ENCODE results near the gene PTTG1. TPM values are rescaled to one million over a fixed set of nuclear protein-coding genes. Genes with fewer than 3 reads are reported as not detected.

PTTG1 gene
- total RNA-seq, 1 experiment from 2014 or later = 234 TPM

- peak within 1 kb of the TSS; percentile 87 for H2AFZ ChIP-seq (ENCODE audit: low read length)
- no peak within 1 kb of the TSS for H3K27ac ChIP-seq (ENCODE audit: low read length)
- no peaks in the 10 kb centered on the region for H3K9me2 ChIP-seq (replicated peaks; ENCODE audit: insufficient read depth, low read length)
- H3K36me3 ChIP-seq (ENCODE audit: insufficient read depth, low read length) = peaks cover 16% of the 10 kb centered on the region; the same call in 1 of the 2 replicates
- DNase-seq = peak; percentile 90
- H3K27me3 ChIP-seq (ENCODE audit: low read length) = no peaks in the 10 kb centered on the region
- H3K4me1 ChIP-seq (ENCODE audit: low read length) = peaks cover 14% of the 10 kb centered on the region
- H4K20me1 ChIP-seq (ENCODE audit: insufficient read depth, low read depth, low read length) = no peaks in the 10 kb centered on the region
- H3K4me2 ChIP-seq (ENCODE audit: low read depth, low read length, poor library complexity, severe bottlenecking) = peak within 1 kb of the TSS; percentile 90
- no peaks in the 10 kb centered on the region for H3K9me3 ChIP-seq (ENCODE audit: low read length)
- H3K79me2 ChIP-seq (ENCODE audit: low read length) = no peaks in the 10 kb centered on the region
- peak within 1 kb of the TSS; percentile 80 for H3K9ac ChIP-seq (ENCODE audit: low read length)
- peak within 1 kb of the TSS; percentile 72 for H3K4me3 ChIP-seq (ENCODE audit: low read length)
These were observed 22.0 kb upstream of the PTTG1 start, which contains the start of gene FAM200C for GRCh38 chr5:160399402-160400353. TSS of gene FAM200C (minus strand) at chr5:160400054. CDS start at chr5:160395490, 4,564 bp downstream.

- H4K20me1 ChIP-seq (ENCODE audit: insufficient read depth, low read depth, low read length) = peaks cover 7% of the 10 kb centered on the region; the same call in 1 of the 2 replicates
- H3K4me1 ChIP-seq (ENCODE audit: low read length) = peaks cover 67% of the 10 kb centered on the region
- H3K27me3 ChIP-seq (ENCODE audit: low read length) = no peaks in the 10 kb centered on the region
- H3K9me2 ChIP-seq (replicated peaks; ENCODE audit: insufficient read depth, low read length) = no peaks in the 10 kb centered on the region
- peak within 1 kb of the TSS; percentile 96 for H2AFZ ChIP-seq (ENCODE audit: low read length)
- H3K9me3 ChIP-seq (ENCODE audit: low read length) = no peaks in the 10 kb centered on the region
- peaks cover 63% of the 10 kb centered on the region for H3K79me2 ChIP-seq (ENCODE audit: low read length)
- peaks cover 22% of the 10 kb centered on the region for H3K36me3 ChIP-seq (ENCODE audit: insufficient read depth, low read length)
- peak within 1 kb of the TSS; percentile 99 for H3K27ac ChIP-seq (ENCODE audit: low read length)
- peak; percentile 99 for DNase-seq
- H3K4me2 ChIP-seq (ENCODE audit: low read depth, low read length, poor library complexity, severe bottlenecking) = peak within 1 kb of the TSS; percentile 90
- H3K9ac ChIP-seq (ENCODE audit: low read length) = peak within 1 kb of the TSS; percentile 81
- peak within 1 kb of the TSS; percentile 92 for H3K4me3 ChIP-seq (ENCODE audit: low read length)
These were observed 2.8 kb upstream of the PTTG1 start, which contains the start of gene SLU7 for GRCh38 chr5:160418561-160419457. TSS of gene SLU7 (minus strand) at chr5:160419081. CDS start at chr5:160415294, 3,787 bp downstream.

GRCh38 chr5:160419458-160420330, 2.0 kb upstream of the PTTG1 start:
- Histone ChIP-seq H3K36me3 (ENCODE audit: insufficient read depth, low read length) (peaks cover 26% of the 10 kb centered on the region), H3K79me2 (ENCODE audit: low read length) (peaks cover 71% of the 10 kb centered on the region), H3K4me2 (ENCODE audit: low read depth, low read length, poor library complexity, severe bottlenecking) (peak overlapping the region; percentile 90), H3K9ac (ENCODE audit: low read length) (peak overlapping the region; percentile 81), H3K4me1 (ENCODE audit: low read length) (peaks cover 74% of the 10 kb centered on the region), H3K9me3 (ENCODE audit: low read length) (no peaks in the 10 kb centered on the region), H4K20me1 (ENCODE audit: insufficient read depth, low read depth, low read length) (peaks cover 7% of the 10 kb centered on the region; the same call in 1 of the 2 replicates), H3K27ac (ENCODE audit: low read length) (peak overlapping the region; percentile 99), H2AFZ (ENCODE audit: low read length) (peak overlapping the region; percentile 96), H3K4me3 (ENCODE audit: low read length) (peak overlapping the region; percentile 92), H3K9me2 (replicated peaks; ENCODE audit: insufficient read depth, low read length) (no peaks in the 10 kb centered on the region), H3K27me3 (ENCODE audit: low read length) (no peaks in the 10 kb centered on the region)
- DNase-seq = peak; percentile 53

- peaks cover 28% of the 10 kb centered on the region for H3K36me3 ChIP-seq (ENCODE audit: insufficient read depth, low read length)
- H3K4me2 ChIP-seq (ENCODE audit: low read depth, low read length, poor library complexity, severe bottlenecking) = peak overlapping the region; percentile 90
- peak overlapping the region; percentile 99 for H3K27ac ChIP-seq (ENCODE audit: low read length)
- H3K9ac ChIP-seq (ENCODE audit: low read length) = peak overlapping the region; percentile 81
- H4K20me1 ChIP-seq (ENCODE audit: insufficient read depth, low read depth, low read length) = peaks cover 7% of the 10 kb centered on the region; the same call in 1 of the 2 replicates
- H3K9me2 ChIP-seq (replicated peaks; ENCODE audit: insufficient read depth, low read length) = no peaks in the 10 kb centered on the region
- no peaks in the 10 kb centered on the region for H3K9me3 ChIP-seq (ENCODE audit: low read length)
- H3K27me3 ChIP-seq (ENCODE audit: low read length) = no peaks in the 10 kb centered on the region
- H2AFZ ChIP-seq (ENCODE audit: low read length) = peak overlapping the region; percentile 96
- peaks cover 69% of the 10 kb centered on the region for H3K79me2 ChIP-seq (ENCODE audit: low read length)
- H3K4me1 ChIP-seq (ENCODE audit: low read length) = peaks cover 75% of the 10 kb centered on the region
- DNase-seq = peak; percentile 64
- H3K4me3 ChIP-seq (ENCODE audit: low read length) = peak overlapping the region; percentile 92
These were observed 1.4 kb upstream of the PTTG1 start for GRCh38 chr5:160420331-160420610.

GRCh38 chr5:160423099-160423498, 1.4 kb downstream of the PTTG1 start:
- H3K27ac ChIP-seq (ENCODE audit: low read length) = peak overlapping the region; percentile 20; the same call in 1 of the 2 replicates
- H3K9ac ChIP-seq (ENCODE audit: low read length) = peak overlapping the region; percentile 77
- H3K4me2 ChIP-seq (ENCODE audit: low read depth, low read length, poor library complexity, severe bottlenecking) = peak overlapping the region; percentile 90
- H2AFZ ChIP-seq (ENCODE audit: low read length) = no peak overlapping the region
- peak overlapping the region; percentile 92 for H3K4me3 ChIP-seq (ENCODE audit: low read length)
- H4K20me1 ChIP-seq (ENCODE audit: insufficient read depth, low read depth, low read length) = peaks cover 7% of the 10 kb centered on the region; the same call in 1 of the 2 replicates
- H3K9me3 ChIP-seq (ENCODE audit: low read length) = no peaks in the 10 kb centered on the region
- peaks cover 60% of the 10 kb centered on the region for H3K4me1 ChIP-seq (ENCODE audit: low read length)
- peaks cover 52% of the 10 kb centered on the region for H3K36me3 ChIP-seq (ENCODE audit: insufficient read depth, low read length)
- H3K27me3 ChIP-seq (ENCODE audit: low read length) = no peaks in the 10 kb centered on the region
- H3K9me2 ChIP-seq (replicated peaks; ENCODE audit: insufficient read depth, low read length) = no peaks in the 10 kb centered on the region
- H3K79me2 ChIP-seq (ENCODE audit: low read length) = peaks cover 41% of the 10 kb centered on the region
- DNase-seq = no peak

- H3K4me1 ChIP-seq (ENCODE audit: low read length) = peaks cover 69% of the 10 kb centered on the region
- no peaks in the 10 kb centered on the region for H3K27me3 ChIP-seq (ENCODE audit: low read length)
- H3K4me3 ChIP-seq (ENCODE audit: low read length) = no peak overlapping the region
- DNase-seq = no peak
- no peak overlapping the region for H3K9ac ChIP-seq (ENCODE audit: low read length)
- no peaks in the 10 kb centered on the region for H3K9me2 ChIP-seq (replicated peaks; ENCODE audit: insufficient read depth, low read length)
- no peak overlapping the region for H2AFZ ChIP-seq (ENCODE audit: low read length)
- no peaks in the 10 kb centered on the region for H3K9me3 ChIP-seq (ENCODE audit: low read length)
- peaks cover 25% of the 10 kb centered on the region for H3K79me2 ChIP-seq (ENCODE audit: low read length)
- peaks cover 4% of the 10 kb centered on the region; the same call in 1 of the 2 replicates for H4K20me1 ChIP-seq (ENCODE audit: insufficient read depth, low read depth, low read length)
- H3K4me2 ChIP-seq (ENCODE audit: low read depth, low read length, poor library complexity, severe bottlenecking) = no peak overlapping the region
- H3K36me3 ChIP-seq (ENCODE audit: insufficient read depth, low read length) = peaks cover 62% of the 10 kb centered on the region
- H3K27ac ChIP-seq (ENCODE audit: low read length) = no peak overlapping the region
These were observed 6.0 kb downstream of the PTTG1 start for GRCh38 chr5:160427607-160428006.

- H4K20me1 ChIP-seq (ENCODE audit: insufficient read depth, low read depth, low read length) = no peaks in the 10 kb centered on the region
- peak; percentile 58 for DNase-seq
- no peak overlapping the region for H3K9ac ChIP-seq (ENCODE audit: low read length)
- peaks cover 59% of the 10 kb centered on the region for H3K4me1 ChIP-seq (ENCODE audit: low read length)
- no peaks in the 10 kb centered on the region for H3K79me2 ChIP-seq (ENCODE audit: low read length)
- H3K4me3 ChIP-seq (ENCODE audit: low read length) = no peak overlapping the region
- no peak overlapping the region for H3K4me2 ChIP-seq (ENCODE audit: low read depth, low read length, poor library complexity, severe bottlenecking)
- H2AFZ ChIP-seq (ENCODE audit: low read length) = no peak overlapping the region
- no peaks in the 10 kb centered on the region for H3K9me3 ChIP-seq (ENCODE audit: low read length)
- H3K27ac ChIP-seq (ENCODE audit: low read length) = no peak overlapping the region
- peaks cover 19% of the 10 kb centered on the region for H3K36me3 ChIP-seq (ENCODE audit: insufficient read depth, low read length)
- H3K9me2 ChIP-seq (replicated peaks; ENCODE audit: insufficient read depth, low read length) = no peaks in the 10 kb centered on the region
- H3K27me3 ChIP-seq (ENCODE audit: low read length) = no peaks in the 10 kb centered on the region
These were observed 10.5 kb downstream of the PTTG1 start for GRCh38 chr5:160432196-160432595.

Measured in Karpas-422 (cell line).